HAP-1 (cell line): ENCODE data around the gene NAPSA.

Experiments
- DNase-seq, 2 experiments: peaks; one replicate each; pipeline ENCODE4 v3.0.0-alpha.2; 2016 to 2020; ENCODE audit warnings: low spot score in 2 of 2
- H3K27me3 ChIP-seq: fragments of 250-450 bp; sonication (Bioruptor Pico); 2 replicates; pipeline ENCODE4 v1.5.1; 2020; ENCODE audit warnings: low read depth, mild to moderate bottlenecking, moderate library complexity
- H3K36me3 ChIP-seq: fragments of 250-450 bp; sonication (Bioruptor Pico); replicated peaks from 2 replicates; pipeline ENCODE4 v1.5.1; 2020; ENCODE audit warnings: mild to moderate bottlenecking
- H3K4me1 ChIP-seq: fragments of 250-450 bp; sonication (Bioruptor Pico); 2 replicates; pipeline ENCODE4 v1.5.1; 2020; ENCODE audit warnings: mild to moderate bottlenecking
- H3K4me3 ChIP-seq: fragments of 250-450 bp; sonication (Bioruptor Pico); 2 replicates; pipeline ENCODE4 v1.5.1; 2020; ENCODE audit warnings: mild to moderate bottlenecking, moderate library complexity
- H3K9me3 ChIP-seq: fragments of 250-450 bp; sonication (Bioruptor Pico); 2 replicates; pipeline ENCODE4 v1.5.1; 2020; ENCODE audit warnings: mild to moderate bottlenecking, moderate library complexity
- in situ Hi-C: fragments of 300-500 bp; cut with MboI; formaldehyde crosslinking; loops from 3 replicates; pipeline ENCODE4 v1.14.3; 2020; ENCODE audit warnings: low sequenced_read_pairs, inconsistent platforms, mixed read lengths

The NAPSA gene

GRCh38 chr19:50379602-50380001, 14.2 kb upstream of the NAPSA start:
- H3K9me3 ChIP-seq, result no peaks in the 10 kb centered on the region
- in situ Hi-C loops, result loop anchor here (10.0 kb wide), 1 partner anchor 405 kb away; no protein-coding TSS in a partner anchor
- DNase-seq, result no peak
- no peak overlapping the region for H3K4me3 ChIP-seq
- no peaks in the 10 kb centered on the region for H3K27me3 ChIP-seq
- peaks cover 6% of the 10 kb centered on the region for H3K4me1 ChIP-seq
- H3K36me3 ChIP-seq, result peaks cover 25% of the 10 kb centered on the region

GRCh38 chr19:50378863-50379236, 13.4 kb upstream of the NAPSA start:
- DNase-seq, result no peak
- no peaks in the 10 kb centered on the region for H3K27me3 ChIP-seq
- in situ Hi-C loops, result loop anchor here (10.0 kb wide), 1 partner anchor 406 kb away; no protein-coding TSS in a partner anchor
- H3K4me1 ChIP-seq, result peaks cover 6% of the 10 kb centered on the region
- H3K9me3 ChIP-seq, result no peaks in the 10 kb centered on the region
- H3K4me3 ChIP-seq, result no peak overlapping the region
- H3K36me3 ChIP-seq, result peaks cover 25% of the 10 kb centered on the region

- no peak for DNase-seq
- in situ Hi-C loops, result loop anchor here (10.0 kb wide), 1 partner anchor 406 kb away; no protein-coding TSS in a partner anchor
- Histone ChIP-seq H3K4me3 (no peak overlapping the region), H3K36me3 (peaks cover 25% of the 10 kb centered on the region), H3K27me3 (no peaks in the 10 kb centered on the region), H3K9me3 (no peaks in the 10 kb centered on the region), H3K4me1 (peaks cover 3% of the 10 kb centered on the region)
Measured at GRCh38 chr19:50378169-50378862, 12.9 kb upstream of the NAPSA start.

GRCh38 chr19:50377517-50377916, 12.1 kb upstream of the NAPSA start:
- no peaks in the 10 kb centered on the region for H3K27me3 ChIP-seq
- H3K4me1 ChIP-seq, result peaks cover 2% of the 10 kb centered on the region
- no peak overlapping the region for H3K4me3 ChIP-seq
- H3K9me3 ChIP-seq, result no peaks in the 10 kb centered on the region
- no peak for DNase-seq
- H3K36me3 ChIP-seq, result peaks cover 25% of the 10 kb centered on the region
- in situ Hi-C loops, result loop anchor here (10.0 kb wide), 1 partner anchor 407 kb away; no protein-coding TSS in a partner anchor

GRCh38 chr19:50377051-50377461, 11.6 kb upstream of the NAPSA start:
- H3K4me1 ChIP-seq, result peaks cover 2% of the 10 kb centered on the region
- no peaks in the 10 kb centered on the region for H3K9me3 ChIP-seq
- H3K4me3 ChIP-seq, result peak overlapping the region; percentile 14
- H3K36me3 ChIP-seq, result peaks cover 25% of the 10 kb centered on the region
- no peaks in the 10 kb centered on the region for H3K27me3 ChIP-seq
- DNase-seq, result peak; percentile 29 to 70
- in situ Hi-C loops, result loop anchor here (10.0 kb wide), 1 partner anchor 408 kb away; no protein-coding TSS in a partner anchor

GRCh38 chr19:50376166-50377050, 11.0 kb upstream of the NAPSA start, which contains the start of gene NR1H2:
Gene NR1H2 (plus strand): TSS chr19:50376457. CDS start chr19:50377606, 1,149 bp downstream.
- no peaks in the 10 kb centered on the region for H3K9me3 ChIP-seq
- no peaks in the 10 kb centered on the region for H3K27me3 ChIP-seq
- DNase-seq, result peak; percentile 92 to 95
- H3K4me1 ChIP-seq, result peaks cover 2% of the 10 kb centered on the region
- peaks cover 25% of the 10 kb centered on the region for H3K36me3 ChIP-seq
- H3K4me3 ChIP-seq, result peak within 1 kb of the TSS; percentile 97
- in situ Hi-C loops, result loop anchor here (10.0 kb wide), 1 partner anchor 408 kb away; no protein-coding TSS in a partner anchor

- in situ Hi-C loops, result loop anchor here (10.0 to 25.0 kb wide), 2 partner anchors 413 to 540 kb away; partner anchors contain the start of gene KLK4
- Histone ChIP-seq H3K27me3 (no peaks in the 10 kb centered on the region), H3K9me3 (no peaks in the 10 kb centered on the region), H3K4me1 (peaks cover 10% of the 10 kb centered on the region), H3K36me3 (no peaks in the 10 kb centered on the region), H3K4me3 (no peak overlapping the region)
- DNase-seq, result no peak
Measured at GRCh38 chr19:50371914-50372475, 6.6 kb upstream of the NAPSA start.

GRCh38 chr19:50368649-50369570, 3.5 kb upstream of the NAPSA start:
- no peaks in the 10 kb centered on the region for H3K36me3 ChIP-seq
- in situ Hi-C loops, result loop anchor here (25.0 kb wide), 1 partner anchor 543 kb away; the partner anchor contains the start of gene KLK4
- peak overlapping the region; percentile 39 for H3K4me3 ChIP-seq

GRCh38 chr19:50362656-50363424, 2.6 kb downstream of the NAPSA start:
- Histone ChIP-seq H3K9me3 (no peaks in the 10 kb centered on the region), H3K36me3 (no peaks in the 10 kb centered on the region), H3K27me3 (no peaks in the 10 kb centered on the region), H3K4me3 (no peak overlapping the region), H3K4me1 (no peaks in the 10 kb centered on the region)
- in situ Hi-C loops, result loop anchor here (25.0 kb wide), 1 partner anchor 549 kb away; the partner anchor contains the start of gene KLK4
- no peak for DNase-seq

More at GRCh38 chr19:50368649-50369570, 3.5 kb upstream of the NAPSA start:
- Histone ChIP-seq H3K27me3 (no peaks in the 10 kb centered on the region), H3K4me1 (peaks cover 8% of the 10 kb centered on the region), H3K9me3 (no peaks in the 10 kb centered on the region)
- peak; percentile 78 to 90 for DNase-seq

- no peak for DNase-seq
- no peaks in the 10 kb centered on the region; the same call in 1 of the 2 replicates for H3K4me1 ChIP-seq
- H3K4me3 ChIP-seq, result no peak overlapping the region
- H3K36me3 ChIP-seq, result no peaks in the 10 kb centered on the region
- H3K27me3 ChIP-seq, result no peaks in the 10 kb centered on the region
- in situ Hi-C loops, result loop anchor here (25.0 kb wide), 1 partner anchor 550 kb away; the partner anchor contains the start of gene KLK4
- no peaks in the 10 kb centered on the region for H3K9me3 ChIP-seq
Measured at GRCh38 chr19:50362030-50362412, 3.4 kb downstream of the NAPSA start.

GRCh38 chr19:50361290-50362029, 4.0 kb downstream of the NAPSA start:
- Histone ChIP-seq H3K9me3 (no peaks in the 10 kb centered on the region), H3K4me3 (no peak overlapping the region), H3K36me3 (no peaks in the 10 kb centered on the region), H3K27me3 (no peaks in the 10 kb centered on the region), H3K4me1 (no peaks in the 10 kb centered on the region; the same call in 1 of the 2 replicates)
- in situ Hi-C loops, result loop anchor here (25.0 kb wide), 1 partner anchor 551 kb away; the partner anchor contains the start of gene KLK4
- no peak for DNase-seq
